GM12801 (cell line): ENCODE results near the gene BTK.

ENCODE experiments used
- CTCF ChIP-seq: IDR thresholded peaks from one replicate; pipeline ENCODE4 v1.5.1; 2011; ENCODE audit warnings: control low read depth; ENCODE audit not compliant: insufficient read length; ENCODE audit errors: extremely low read depth

The BTK gene

DNA sequence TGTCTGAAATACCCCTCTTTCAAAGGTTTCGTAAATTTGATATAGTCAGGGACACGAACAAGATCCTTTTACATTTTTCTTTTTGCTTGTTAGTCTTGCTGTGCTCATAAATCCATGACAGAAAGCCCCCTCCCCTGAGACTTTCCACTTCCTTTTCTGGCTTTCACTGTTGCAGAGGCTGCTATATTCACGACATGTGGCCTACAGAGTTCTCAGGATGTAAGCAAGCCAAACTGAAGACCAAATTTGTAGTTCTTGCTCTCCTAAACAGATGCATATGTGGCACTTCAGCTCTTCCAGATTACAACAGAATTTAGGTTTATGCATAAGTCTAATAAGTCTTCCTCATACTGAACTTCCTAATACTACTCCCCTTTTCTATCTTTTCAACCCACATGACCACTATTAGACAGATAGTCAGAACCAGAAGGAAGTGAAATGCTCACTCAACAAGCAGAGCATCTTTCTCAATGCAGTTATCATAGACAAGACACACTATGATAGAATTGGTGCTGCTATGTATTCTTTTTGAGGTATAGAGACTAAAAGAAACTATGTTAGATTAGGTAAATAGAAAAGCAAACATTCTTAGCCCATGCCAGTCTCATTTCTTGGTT, 15.0 kb downstream of the BTK start:
- no peak for TF ChIP-seq CTCF

DNA sequence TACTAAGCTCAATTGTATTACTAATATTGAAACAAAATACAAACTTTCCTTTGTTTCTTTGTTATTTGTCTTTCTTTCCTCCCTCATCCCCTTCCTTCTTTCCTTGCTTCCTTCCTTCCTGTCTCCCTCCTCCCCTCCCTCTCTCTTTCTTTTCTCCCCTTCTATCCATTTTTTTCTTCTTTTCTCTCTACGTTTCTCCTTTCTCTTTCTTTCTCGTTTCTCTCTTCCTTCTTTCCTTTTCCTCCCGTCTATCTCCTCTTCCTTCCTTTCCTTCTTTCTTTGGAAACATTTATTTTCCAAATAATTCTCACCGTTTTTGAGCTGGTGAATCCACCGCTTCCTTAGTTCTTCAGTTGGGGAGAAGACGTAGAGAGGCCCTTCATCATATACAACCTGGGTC, 16.3 kb downstream of the BTK start:
- TF ChIP-seq CTCF = no peak

DNA sequence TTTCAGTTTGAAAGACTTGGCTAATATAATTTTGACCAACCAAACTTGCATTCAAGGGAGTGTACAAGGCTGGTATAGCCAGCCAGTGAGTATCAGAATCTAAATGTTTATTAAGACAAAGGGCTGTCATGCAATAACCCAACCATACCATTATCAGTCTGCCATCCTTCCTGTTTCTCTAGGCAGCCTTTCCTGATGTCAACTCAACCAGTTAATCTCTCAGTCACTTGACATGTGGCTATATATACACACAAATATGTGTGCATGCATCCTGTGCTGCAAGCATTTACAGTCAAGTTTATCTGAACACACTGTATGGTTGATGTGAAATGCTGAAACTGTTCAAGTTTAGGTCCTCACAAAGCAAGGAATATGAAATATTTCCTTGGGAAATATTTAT, 17.2 kb downstream of the BTK start:
- no peak for TF ChIP-seq CTCF

GRCh38 chrX:101365301-101365795, 20.6 kb downstream of the BTK start:
- TF ChIP-seq CTCF = no peak

GRCh38 chrX:101362757-101363156, 23.2 kb downstream of the BTK start:
- no peak for TF ChIP-seq CTCF

GRCh38 chrX:101362116-101362515, 23.9 kb downstream of the BTK start:
- TF ChIP-seq CTCF = no peak

- TF ChIP-seq CTCF = no peak
These were observed 25.6 kb downstream of the BTK start for GRCh38 chrX:101360390-101360789.
